T-helper 2 cell (primary cell): ENCODE measurements around the gene HDAC4.

Experiments used
- DNase-seq, 5 experiments: peaks; one replicate each; pipeline versions ENCODE4 v3.0.0 to v3.0.0-alpha.2; 2012 to 2022

Gene HDAC4

GRCh38 chr2:239060676-239061075 is 340.1 kb downstream of the HDAC4 start:
- no peak for DNase-seq

DNA sequence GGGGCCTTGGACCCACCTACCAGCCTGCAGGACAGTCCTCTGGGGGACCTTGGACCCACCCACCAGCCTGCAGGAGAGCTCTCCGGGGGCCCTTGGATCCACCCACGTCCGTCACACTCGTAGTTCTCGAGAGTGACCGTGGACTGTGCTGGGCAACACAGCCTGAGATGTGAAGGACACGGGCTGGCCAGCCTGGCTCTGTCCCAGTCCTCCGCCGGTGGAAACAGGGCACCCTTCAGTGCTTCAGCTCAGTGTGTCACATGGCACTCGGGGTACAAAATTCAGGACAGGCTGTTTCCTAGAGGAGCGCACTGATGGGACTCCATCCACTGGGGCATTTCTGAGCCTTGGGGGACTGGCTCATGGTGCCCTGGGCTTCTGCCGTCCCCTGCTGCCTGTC is 341.0 kb downstream of the HDAC4 start:
- DNase-seq = no peak

DNA sequence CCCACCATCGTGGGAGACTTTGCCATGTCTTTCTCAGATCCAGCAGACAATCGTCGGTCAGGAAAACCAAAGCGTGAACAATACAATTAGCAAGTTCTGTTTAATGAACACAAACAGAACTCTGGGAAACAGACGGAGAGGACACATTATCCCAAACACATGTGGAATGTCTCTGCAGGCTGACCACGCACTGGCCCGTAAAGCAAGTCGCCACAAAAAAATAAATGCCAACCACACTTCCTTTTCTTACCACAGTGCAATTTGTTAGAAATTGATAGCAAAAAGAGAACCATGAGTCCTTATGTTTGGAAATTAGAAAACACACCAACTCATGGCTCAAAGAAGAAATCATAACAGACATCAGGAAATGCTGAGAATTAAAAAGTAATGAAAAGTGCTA is 342.1 kb downstream of the HDAC4 start:
- DNase-seq = no peak

- DNase-seq = no peak
These were observed 343.3 kb downstream of the HDAC4 start for GRCh38 chr2:239057533-239057932.

- no peak for DNase-seq
These were observed 344.2 kb downstream of the HDAC4 start for GRCh38 chr2:239056611-239057010.

GRCh38 chr2:239055756-239056493 is 344.9 kb downstream of the HDAC4 start:
- no peak for DNase-seq

DNA sequence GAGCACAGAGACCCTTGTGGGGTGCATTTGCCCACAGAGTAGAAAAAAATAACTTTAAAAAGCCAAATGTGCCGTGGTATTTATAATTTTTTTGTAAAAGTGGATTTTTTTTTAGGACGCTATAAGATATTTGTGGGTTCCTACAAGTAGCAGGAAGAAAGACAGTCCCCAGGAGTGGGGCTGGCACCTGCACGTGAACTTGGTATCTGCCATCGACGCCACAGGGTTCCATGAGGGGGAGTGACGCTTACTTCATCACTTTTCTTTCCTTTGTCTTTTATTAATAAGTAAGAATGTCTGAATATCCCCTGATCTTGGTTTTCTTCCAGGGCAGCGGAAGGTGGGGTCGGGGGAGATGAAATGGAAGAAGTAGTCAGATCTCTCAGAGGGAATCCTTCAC is 345.9 kb downstream of the HDAC4 start:
- DNase-seq = no peak

- no peak for DNase-seq
These were observed 346.9 kb downstream of the HDAC4 start for GRCh38 chr2:239053801-239054503.

DNA sequence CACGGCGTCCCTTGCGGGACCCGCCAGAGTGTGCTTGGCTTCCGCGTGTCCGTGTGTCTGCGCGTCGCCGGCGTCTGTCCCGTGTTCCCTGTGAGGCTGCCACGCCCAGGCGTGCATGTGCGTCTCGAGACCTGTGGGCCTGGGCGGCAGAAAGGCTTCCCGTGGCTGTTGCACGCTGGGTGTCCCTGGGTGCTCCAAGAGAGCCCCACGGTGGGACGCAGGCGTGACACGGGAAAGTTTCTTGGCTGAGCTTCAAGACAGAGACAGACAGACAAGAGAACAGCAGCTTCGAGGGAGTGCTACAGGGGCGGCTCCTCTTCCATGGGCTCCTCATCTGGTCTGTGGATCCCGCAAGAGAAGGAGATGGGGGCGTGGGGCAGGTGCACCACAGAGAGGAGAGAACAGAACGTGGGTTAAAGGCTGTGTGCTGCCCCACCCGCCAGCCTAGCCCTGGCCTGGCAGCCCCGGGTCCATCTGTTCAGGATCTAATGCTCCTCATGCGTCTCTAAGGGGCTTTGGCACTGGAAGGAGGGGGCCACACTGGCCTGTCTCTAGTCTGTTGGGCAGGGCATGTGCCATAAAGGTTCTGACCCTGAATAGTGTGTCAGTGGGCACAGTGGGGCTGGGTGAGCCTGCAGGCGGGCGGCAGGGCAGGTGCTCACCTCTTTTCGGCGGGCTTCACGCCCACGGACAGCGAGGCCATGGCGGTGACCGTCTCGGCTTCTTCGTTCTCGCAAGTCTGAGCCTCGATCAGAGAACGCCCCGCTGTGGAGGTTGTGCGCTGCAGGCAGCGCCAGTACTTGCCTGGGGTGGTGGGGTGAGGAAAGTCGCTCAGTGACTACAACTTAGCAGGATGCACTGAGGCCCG is 347.8 kb downstream of the HDAC4 start:
- DNase-seq = no peak

- no peak for DNase-seq
These were observed 348.9 kb downstream of the HDAC4 start for GRCh38 chr2:239051891-239052445.

DNA sequence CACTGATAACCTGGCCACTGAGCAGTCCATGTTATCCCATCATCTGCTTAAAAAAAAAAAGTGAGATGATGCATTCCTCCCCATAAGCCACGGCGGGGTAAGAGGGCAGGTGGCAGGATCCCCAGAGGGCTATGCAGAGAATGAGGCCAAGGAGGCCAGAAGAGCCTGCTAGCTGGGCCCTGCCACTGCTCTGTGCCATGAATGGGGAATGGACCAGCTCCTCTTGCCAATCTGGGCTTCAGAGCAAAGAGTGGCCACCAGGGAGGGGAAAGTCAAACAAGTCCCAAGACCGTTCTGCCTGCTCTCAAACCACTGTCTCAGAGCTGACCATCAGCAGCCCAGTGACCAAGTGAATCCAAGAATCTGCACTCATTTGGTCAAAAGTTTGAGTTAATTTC is 350.6 kb downstream of the HDAC4 start:
- no peak for DNase-seq

GRCh38 chr2:239049421-239050251 is 351.2 kb downstream of the HDAC4 start:
- no peak for DNase-seq

- no peak for DNase-seq
These were observed 352.1 kb downstream of the HDAC4 start for GRCh38 chr2:239048736-239049135.

- DNase-seq = no peak
These were observed 353.0 kb downstream of the HDAC4 start for GRCh38 chr2:239047861-239048260.

DNA sequence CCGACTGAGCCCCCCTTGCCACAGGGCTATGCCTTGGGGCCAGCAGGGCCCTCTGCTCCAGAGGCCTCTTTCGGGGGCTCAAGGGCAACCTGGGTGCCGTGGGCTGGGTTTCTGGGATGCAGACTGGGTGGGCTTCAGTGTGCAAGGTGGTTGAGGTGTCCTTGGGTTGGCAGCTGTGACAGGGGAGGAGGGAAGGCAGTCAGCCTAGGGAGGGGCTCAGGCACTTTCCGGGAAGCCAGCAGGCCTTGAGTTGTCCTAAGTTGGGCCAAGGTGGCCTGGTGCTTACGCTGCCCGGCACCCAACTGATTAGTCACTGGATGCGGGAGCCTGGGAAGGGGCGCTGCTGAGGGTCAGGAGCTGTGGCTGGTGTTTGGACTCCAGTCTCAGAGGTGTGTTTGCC is 353.4 kb downstream of the HDAC4 start:
- no peak for DNase-seq

GRCh38 chr2:239046822-239047221 is 354.0 kb downstream of the HDAC4 start:
- no peak for DNase-seq

GRCh38 chr2:239044336-239044735 is 356.5 kb downstream of the HDAC4 start:
- DNase-seq = no peak

DNA sequence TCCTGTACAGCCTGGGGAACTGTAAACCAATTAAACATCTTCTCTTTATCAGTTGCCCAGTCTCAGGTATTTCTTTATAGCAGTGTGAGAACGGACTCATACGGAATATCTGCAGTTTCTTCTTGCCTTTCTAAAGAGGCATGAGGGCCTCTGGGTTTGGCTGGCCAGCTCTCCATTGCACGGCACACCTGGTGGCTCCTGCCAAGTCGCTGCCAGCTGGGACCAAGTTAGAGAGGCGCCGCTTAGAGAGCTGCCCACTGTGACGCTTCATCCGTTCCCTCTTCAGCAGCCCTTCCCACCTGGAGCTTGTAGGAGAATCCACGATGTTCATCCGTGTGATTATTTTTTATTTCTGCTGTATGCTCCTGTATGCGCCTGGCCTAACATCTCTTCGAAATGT is 357.5 kb downstream of the HDAC4 start:
- DNase-seq = no peak

DNA sequence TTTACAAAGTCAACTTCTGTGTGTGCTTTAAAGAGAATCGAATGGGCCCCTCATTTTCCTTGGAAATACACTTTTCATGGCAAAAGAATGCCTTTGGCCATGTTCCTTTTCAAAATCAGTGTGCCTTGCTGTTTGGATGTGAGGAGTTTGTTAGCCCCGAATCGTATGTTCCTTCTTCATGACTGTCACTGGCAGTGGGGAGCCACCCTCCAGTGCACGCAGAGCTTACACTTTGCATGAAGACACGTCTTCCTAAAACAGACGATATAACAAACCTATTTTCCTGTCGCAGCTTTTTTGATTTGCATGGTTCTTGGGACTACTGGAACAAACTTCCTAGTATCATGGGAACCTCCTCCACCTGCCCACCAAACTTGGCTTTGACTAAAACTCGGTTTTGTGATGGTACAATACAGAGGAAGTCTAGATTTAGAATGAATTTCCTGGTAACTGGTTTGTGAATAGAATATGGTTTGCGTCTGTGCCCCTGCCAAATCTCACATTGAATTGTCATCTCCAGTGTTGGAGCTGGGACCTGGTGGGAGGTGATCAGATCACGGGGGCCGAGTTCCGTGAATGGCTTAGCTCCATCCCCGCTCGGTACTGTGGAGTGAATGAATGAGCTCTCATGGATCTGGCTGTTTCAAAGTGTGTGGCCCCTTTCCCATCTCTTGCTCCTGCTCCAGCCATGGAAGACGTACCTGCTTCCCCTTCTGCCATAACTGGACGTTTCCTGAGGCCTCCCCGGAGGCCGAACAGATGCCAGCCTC is 358.1 kb downstream of the HDAC4 start:
- DNase-seq = no peak

GRCh38 chr2:239042046-239042445 is 358.8 kb downstream of the HDAC4 start:
- no peak for DNase-seq

DNA sequence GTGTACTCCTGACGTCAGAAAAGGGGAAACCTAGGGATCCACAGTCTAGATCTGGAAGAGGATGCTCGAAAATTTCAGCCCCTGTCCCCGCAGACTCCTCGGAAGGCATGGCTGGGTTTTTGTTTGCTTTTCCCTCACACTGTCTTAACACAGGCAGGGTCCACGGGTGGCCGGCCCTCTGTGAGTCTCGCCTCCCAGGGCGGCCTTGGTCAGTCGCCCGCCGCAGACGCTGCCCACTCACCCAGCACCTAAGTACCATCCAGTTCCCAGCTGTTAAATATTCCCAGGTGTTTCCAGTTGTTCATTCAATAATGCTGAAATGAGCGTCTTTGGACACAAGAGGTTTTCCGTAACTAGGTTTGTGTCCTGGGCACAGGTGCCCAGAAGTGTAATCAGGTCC is 359.8 kb downstream of the HDAC4 start:
- no peak for DNase-seq
